Thoracic aorta (tissue), 2 donors: ENCODE data around the gene LRRC41. TPM values are rescaled to one million over a fixed set of nuclear protein-coding genes. Genes with fewer than 3 reads are reported as not detected.
A peak's percentile ranks its signal among the peaks of the same experiment; 100 is the strongest.

ENCODE experiments used
- ATAC-seq: fragments of 150-250 bp; one replicate; pipeline ENCODE4 v1.8.0; 2017; ENCODE audit warnings: low read depth; ENCODE audit not compliant: insufficient number of reproducible peaks, low FRiP score
- DNase-seq: peaks from one replicate; pipeline ENCODE4 v3.0.0-alpha.2; 2020; ENCODE audit warnings: low spot score
- H3K27ac ChIP-seq, 2 donors: fragments of 200-600 bp; sonication (generic); 1 replicate in 1 of 2; 2 replicates in 1 of 2; pipeline ENCODE4 v1.5.1; 2016; ENCODE audit warnings: mild to moderate bottlenecking in 2 of 2, moderate library complexity in 2 of 2
- H3K27me3 ChIP-seq: fragments of 200-600 bp; sonication (generic); replicated peaks from 2 replicates; pipeline ENCODE4 v1.6.0; 2016; ENCODE audit warnings: mild to moderate bottlenecking; ENCODE audit not compliant: insufficient read depth
- H3K36me3 ChIP-seq: fragments of 200-600 bp; sonication (generic); one replicate; pipeline ENCODE4 v1.5.1; 2016
- H3K4me1 ChIP-seq, 2 donors: fragments of 200-600 bp; sonication (generic); 1 replicate in 1 of 2; 2 replicates in 1 of 2; pipeline versions ENCODE4 v1.5.1 to v1.6.0; 2016; ENCODE audit warnings: low read depth in 2 of 2, mild to moderate bottlenecking in 1 of 2; ENCODE audit not compliant: control insufficient read depth in 1 of 2
- H3K4me3 ChIP-seq: fragments of 200-600 bp; sonication (generic); 2 replicates; pipeline ENCODE4 v1.5.1; 2016; ENCODE audit warnings: mild to moderate bottlenecking
- H3K9me3 ChIP-seq: fragments of 200-600 bp; sonication (generic); 2 replicates; pipeline ENCODE4 v1.5.1; 2016
- CTCF ChIP-seq: fragments of 200-600 bp; sonication (generic); IDR thresholded peaks from one replicate; pipeline ENCODE4 v1.5.1; 2019; ENCODE audit warnings: antibody characterized with exemption
- total RNA-seq, 2 donors: library from RNA; depleted of rRNA; stranded (reverse); fragments of >200 nt; gene quantifications; one replicate each; pipeline versions ENCODE4 v1.1.0 to v1.2.3, GENCODE V29; 2016

Gene LRRC41
- total RNA-seq, 2 donors from 2014 or later = 70.7 to 76.2 TPM

- TF ChIP-seq CTCF = no peak
- Histone ChIP-seq H3K27ac (no peak overlapping the region), H3K4me1 (peaks cover 0 to 23% of the 10 kb centered on the region in 2 donors), H3K36me3 (peaks cover 36% of the 10 kb centered on the region), H3K27me3 (no peaks in the 10 kb centered on the region), H3K4me3 (no peak overlapping the region), H3K9me3 (no peaks in the 10 kb centered on the region)
- no peak for ATAC-seq
- DNase-seq = no peak
These were observed 6.9 kb upstream of the LRRC41 start for GRCh38 chr1:46310321-46310720.

- peaks cover 6 to 23% of the 10 kb centered on the region in 2 donors for H3K4me1 ChIP-seq
- no peak for TF ChIP-seq CTCF
- H3K9me3 ChIP-seq = no peaks in the 10 kb centered on the region
- no peak overlapping the region for H3K4me3 ChIP-seq
- H3K36me3 ChIP-seq = peaks cover 36% of the 10 kb centered on the region
- DNase-seq (no peak), ATAC-seq (no peak)
- no peak overlapping the region for H3K27ac ChIP-seq
- H3K27me3 ChIP-seq = no peaks in the 10 kb centered on the region
These were observed 6.2 kb upstream of the LRRC41 start for GRCh38 chr1:46309401-46310159.

GRCh38 chr1:46306159-46306530 lies 2.7 kb upstream of the LRRC41 start:
- Histone ChIP-seq H3K4me3 (no peak overlapping the region), H3K36me3 (peaks cover 12% of the 10 kb centered on the region), H3K27ac (no peak overlapping the region), H3K27me3 (no peaks in the 10 kb centered on the region), H3K4me1 (peaks cover 15 to 32% of the 10 kb centered on the region in 2 donors), H3K9me3 (no peaks in the 10 kb centered on the region)
- DNase-seq = no peak
- no peak for TF ChIP-seq CTCF
- no peak for ATAC-seq

GRCh38 chr1:46303872-46304326 lies 483 bp upstream of the LRRC41 start:
- no peak for DNase-seq
- peaks cover 31 to 54% of the 10 kb centered on the region in 2 donors for H3K4me1 ChIP-seq
- no peaks in the 10 kb centered on the region for H3K27me3 ChIP-seq
- H3K4me3 ChIP-seq = peak overlapping the region; percentile 92
- peak overlapping the region; percentile 98 to 100 for H3K27ac ChIP-seq
- H3K36me3 ChIP-seq = no peaks in the 10 kb centered on the region
- ATAC-seq = no peak
- TF ChIP-seq CTCF = no peak
- no peaks in the 10 kb centered on the region for H3K9me3 ChIP-seq

- H3K27me3 ChIP-seq = no peaks in the 10 kb centered on the region
- no peak for TF ChIP-seq CTCF
- H3K4me1 ChIP-seq = peaks cover 31 to 61% of the 10 kb centered on the region in 2 donors
- peaks cover 3% of the 10 kb centered on the region for H3K36me3 ChIP-seq
- H3K9me3 ChIP-seq = no peaks in the 10 kb centered on the region
- ATAC-seq (no peak), DNase-seq (no peak)
- H3K27ac ChIP-seq = peak overlapping the region; percentile 98 to 100
- H3K4me3 ChIP-seq = peak overlapping the region; percentile 92
These were observed 777 bp downstream of the LRRC41 start for GRCh38 chr1:46302641-46303037.
